PC-9 (cell line): Measurements from ENCODE around the gene OR11A1.

Experiments
- CTCF ChIP-seq: fragments of 200-600 bp; sonication (generic); conservative IDR thresholded peaks from 2 replicates; pipeline ENCODE4 v1.6.1; 2017; ENCODE audit warnings: mixed run types, antibody characterized with exemption, mild to moderate bottlenecking, moderate library complexity
- EZH2 ChIP-seq: fragments of 200-600 bp; sonication (generic); IDR thresholded peaks from 2 replicates; pipeline ENCODE4 v1.8.0; 2017; ENCODE audit warnings: antibody characterized with exemption, low read depth

GRCh38 chr6:29447670-29448069 lies 9.2 kb downstream of the OR11A1 start:
- TF ChIP-seq CTCF (no peak), EZH2 (no peak)
